T-helper 2 cell treated with Interferon-gamma antibody and Interleukin-4, amounts not matched to agents 5 μg/mL and 100 μg/mL, for 36 hours (primary cell): ENCODE data around the gene PCP4.
"Not testable (repeated sequence)": the region's sequence is repeated elsewhere in the genome, so short reads cannot be mapped to it uniquely, and the experiment has no call there.

Source experiments
- DNase-seq: peaks from one replicate; pipeline ENCODE4 v3.0.0; 2021; ENCODE audit warnings: low spot score
- H3K27ac Mint-ChIP-seq: one replicate; pipeline ENCODE4 v1.8.0; 2021; ENCODE audit warnings: mild to moderate bottlenecking, mixed read lengths
- H3K27me3 Mint-ChIP-seq: one replicate; pipeline ENCODE4 v1.8.0; 2021; ENCODE audit warnings: low read depth, mixed read lengths
- H3K36me3 Mint-ChIP-seq: one replicate; pipeline ENCODE4 v1.8.0; 2021; ENCODE audit warnings: low read depth, mixed read lengths
- H3K4me1 Mint-ChIP-seq: one replicate; pipeline ENCODE4 v1.8.0; 2021; ENCODE audit warnings: low read depth, mixed read lengths
- H3K4me3 Mint-ChIP-seq: one replicate; pipeline ENCODE4 v1.8.0; 2022; ENCODE audit warnings: mild to moderate bottlenecking, moderate library complexity, mixed read lengths
- H3K9me3 Mint-ChIP-seq: one replicate; pipeline ENCODE4 v1.8.0; 2021; ENCODE audit warnings: mixed read lengths

Gene PCP4

GRCh38 chr21:39882151-39882838, 15.1 kb downstream of the PCP4 start:
- no peak for DNase-seq
- no peak overlapping the region for H3K4me3 Mint-ChIP-seq
- no peaks in the 10 kb centered on the region for H3K27me3 Mint-ChIP-seq
- H3K4me1 Mint-ChIP-seq, result no peaks in the 10 kb centered on the region
- no peaks in the 10 kb centered on the region for H3K36me3 Mint-ChIP-seq
- H3K9me3 Mint-ChIP-seq, result peaks cover 5% of the 10 kb centered on the region
- H3K27ac Mint-ChIP-seq, result no peak overlapping the region

GRCh38 chr21:39882839-39883195, 15.6 kb downstream of the PCP4 start:
- Mint-ChIP-seq H3K27me3 (no peaks in the 10 kb centered on the region), H3K4me3 (no peak overlapping the region), H3K4me1 (no peaks in the 10 kb centered on the region), H3K27ac (no peak overlapping the region), H3K9me3 (peaks cover 5% of the 10 kb centered on the region), H3K36me3 (no peaks in the 10 kb centered on the region)
- no peak for DNase-seq

- Mint-ChIP-seq H3K27me3 (no peaks in the 10 kb centered on the region), H3K36me3 (no peaks in the 10 kb centered on the region), H3K27ac (no peak overlapping the region), H3K4me1 (no peaks in the 10 kb centered on the region), H3K9me3 (peaks cover 5% of the 10 kb centered on the region), H3K4me3 (no peak overlapping the region)
- DNase-seq, result no peak
These were observed 18.0 kb downstream of the PCP4 start for GRCh38 chr21:39885119-39885848.

DNA sequence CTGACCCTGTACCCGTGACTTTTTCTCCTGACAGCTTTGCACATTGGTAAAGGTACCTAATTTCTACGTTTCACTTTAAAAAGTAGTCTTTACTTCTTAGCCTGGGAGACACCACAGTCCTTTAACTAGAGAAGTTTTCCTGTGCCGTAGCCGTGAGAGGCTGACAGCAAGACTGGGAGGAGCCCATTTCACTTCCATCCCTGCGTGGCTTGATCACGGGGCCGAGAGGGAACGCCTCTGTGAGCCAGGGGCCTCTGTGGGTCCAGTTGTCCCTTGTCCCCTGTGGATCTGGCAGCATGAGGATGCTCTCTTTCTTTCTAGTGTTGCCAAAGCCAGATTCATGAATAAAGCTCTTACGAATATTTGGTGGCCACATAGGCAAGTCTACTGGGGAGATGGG, 21.6 kb downstream of the PCP4 start:
- Mint-ChIP-seq H3K4me3 (no peak overlapping the region), H3K9me3 (no peaks in the 10 kb centered on the region), H3K4me1 (no peaks in the 10 kb centered on the region), H3K27ac (no peak overlapping the region), H3K27me3 (no peaks in the 10 kb centered on the region), H3K36me3 (no peaks in the 10 kb centered on the region)
- no peak for DNase-seq

DNA sequence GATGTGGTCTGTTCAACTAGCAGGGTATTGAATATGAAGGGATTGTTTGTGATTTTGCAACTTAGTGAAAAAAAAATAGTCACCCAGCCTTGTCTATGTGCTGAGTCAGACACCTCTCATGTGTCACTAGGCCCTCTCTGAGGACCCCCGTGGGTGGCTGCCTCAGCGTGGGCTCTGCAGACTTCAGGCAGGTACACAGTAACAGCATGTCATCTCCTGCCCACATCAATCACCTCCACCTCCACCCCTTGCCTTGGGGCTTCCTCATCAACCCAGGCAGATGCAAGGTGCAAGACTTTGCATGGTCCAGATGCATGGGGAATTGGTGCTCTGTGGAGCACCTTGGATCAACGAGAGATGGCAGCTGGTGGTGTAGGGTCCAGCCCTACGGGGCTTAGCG, 23.9 kb downstream of the PCP4 start:
- Mint-ChIP-seq H3K36me3 (no peaks in the 10 kb centered on the region), H3K4me3 (no peak overlapping the region), H3K9me3 (peaks cover 3% of the 10 kb centered on the region), H3K4me1 (no peaks in the 10 kb centered on the region), H3K27me3 (no peaks in the 10 kb centered on the region), H3K27ac (no peak overlapping the region)
- no peak for DNase-seq

GRCh38 chr21:39891863-39892262, 24.6 kb downstream of the PCP4 start:
- not testable (repeated sequence) for H3K36me3 Mint-ChIP-seq, H3K4me1 Mint-ChIP-seq, DNase-seq, H3K9me3 Mint-ChIP-seq, H3K4me3 Mint-ChIP-seq, H3K27ac Mint-ChIP-seq, H3K27me3 Mint-ChIP-seq

DNA sequence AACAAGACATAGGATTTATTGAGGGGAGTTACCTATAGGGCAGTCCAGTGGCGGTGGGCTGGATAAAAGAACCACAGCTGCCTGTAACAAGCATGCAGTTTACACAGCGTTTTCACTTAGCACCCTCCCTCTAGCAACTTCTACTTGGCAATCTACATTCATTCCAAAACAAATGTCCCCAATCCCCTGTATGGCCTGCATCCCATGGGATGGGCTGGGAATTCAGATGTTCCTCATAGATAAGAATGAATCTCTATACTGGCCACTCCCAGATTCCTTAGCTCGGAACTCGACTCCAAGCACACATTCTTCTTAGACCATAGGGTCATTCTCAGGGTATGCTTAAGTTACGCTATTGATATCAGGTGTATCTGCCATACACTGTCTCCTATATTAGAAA, 33.3 kb downstream of the PCP4 start:
- peaks cover 5% of the 10 kb centered on the region for H3K9me3 Mint-ChIP-seq
- H3K4me1 Mint-ChIP-seq, result no peaks in the 10 kb centered on the region
- no peak for DNase-seq
- H3K36me3 Mint-ChIP-seq, result no peaks in the 10 kb centered on the region
- no peaks in the 10 kb centered on the region for H3K27me3 Mint-ChIP-seq
- H3K27ac Mint-ChIP-seq, result no peak overlapping the region
- H3K4me3 Mint-ChIP-seq, result no peak overlapping the region

DNA sequence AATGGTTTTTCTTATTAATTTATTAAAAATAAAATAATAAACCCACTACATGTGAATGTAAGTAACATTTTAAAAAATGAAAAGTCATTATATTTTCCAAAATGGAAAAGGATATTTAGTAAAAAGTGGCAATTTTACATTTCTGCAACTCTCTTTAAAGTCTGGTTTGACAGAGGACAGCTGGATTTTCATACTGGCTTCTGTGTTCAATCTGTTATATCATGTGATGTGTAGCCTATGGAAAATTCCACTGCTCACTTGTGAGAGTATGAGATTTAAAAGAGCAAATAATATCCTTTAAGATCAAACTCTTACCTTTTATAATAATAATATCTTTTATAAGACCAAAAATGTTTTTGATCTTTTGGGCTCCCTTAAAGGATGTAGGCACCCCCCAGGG, 33.7 kb downstream of the PCP4 start:
- no peak overlapping the region for H3K27ac Mint-ChIP-seq
- no peaks in the 10 kb centered on the region for H3K27me3 Mint-ChIP-seq
- H3K9me3 Mint-ChIP-seq, result peaks cover 4% of the 10 kb centered on the region
- no peak for DNase-seq
- no peaks in the 10 kb centered on the region for H3K36me3 Mint-ChIP-seq
- H3K4me3 Mint-ChIP-seq, result no peak overlapping the region
- no peaks in the 10 kb centered on the region for H3K4me1 Mint-ChIP-seq

DNA sequence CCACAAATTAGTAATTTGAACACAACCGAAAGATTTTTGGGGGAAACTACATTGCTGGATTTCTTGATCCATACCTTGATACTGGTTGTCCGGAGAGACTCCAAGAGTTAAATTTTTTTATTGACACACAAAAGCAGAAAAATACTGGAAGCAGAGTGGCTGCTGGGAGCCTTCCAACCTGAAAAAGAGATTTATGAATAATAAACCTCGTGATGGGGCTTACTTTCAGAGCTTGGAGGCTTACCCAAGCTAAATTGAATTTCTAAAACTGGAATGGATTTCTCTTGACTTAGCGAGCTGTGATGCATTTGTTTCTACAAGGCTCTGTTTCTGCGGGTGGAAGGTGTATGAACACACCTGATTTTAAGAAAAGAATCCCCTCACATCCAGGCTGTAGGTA, 35.7 kb downstream of the PCP4 start:
- peaks cover 8% of the 10 kb centered on the region for H3K9me3 Mint-ChIP-seq
- no peak overlapping the region for H3K4me3 Mint-ChIP-seq
- DNase-seq, result no peak
- no peak overlapping the region for H3K27ac Mint-ChIP-seq
- no peaks in the 10 kb centered on the region for H3K36me3 Mint-ChIP-seq
- no peaks in the 10 kb centered on the region for H3K27me3 Mint-ChIP-seq
- H3K4me1 Mint-ChIP-seq, result no peaks in the 10 kb centered on the region

GRCh38 chr21:39904457-39904856, 37.2 kb downstream of the PCP4 start:
- Mint-ChIP-seq H3K9me3 (peaks cover 8% of the 10 kb centered on the region), H3K4me1 (no peaks in the 10 kb centered on the region), H3K27ac (no peak overlapping the region), H3K27me3 (no peaks in the 10 kb centered on the region), H3K4me3 (no peak overlapping the region), H3K36me3 (no peaks in the 10 kb centered on the region)
- no peak for DNase-seq

DNA sequence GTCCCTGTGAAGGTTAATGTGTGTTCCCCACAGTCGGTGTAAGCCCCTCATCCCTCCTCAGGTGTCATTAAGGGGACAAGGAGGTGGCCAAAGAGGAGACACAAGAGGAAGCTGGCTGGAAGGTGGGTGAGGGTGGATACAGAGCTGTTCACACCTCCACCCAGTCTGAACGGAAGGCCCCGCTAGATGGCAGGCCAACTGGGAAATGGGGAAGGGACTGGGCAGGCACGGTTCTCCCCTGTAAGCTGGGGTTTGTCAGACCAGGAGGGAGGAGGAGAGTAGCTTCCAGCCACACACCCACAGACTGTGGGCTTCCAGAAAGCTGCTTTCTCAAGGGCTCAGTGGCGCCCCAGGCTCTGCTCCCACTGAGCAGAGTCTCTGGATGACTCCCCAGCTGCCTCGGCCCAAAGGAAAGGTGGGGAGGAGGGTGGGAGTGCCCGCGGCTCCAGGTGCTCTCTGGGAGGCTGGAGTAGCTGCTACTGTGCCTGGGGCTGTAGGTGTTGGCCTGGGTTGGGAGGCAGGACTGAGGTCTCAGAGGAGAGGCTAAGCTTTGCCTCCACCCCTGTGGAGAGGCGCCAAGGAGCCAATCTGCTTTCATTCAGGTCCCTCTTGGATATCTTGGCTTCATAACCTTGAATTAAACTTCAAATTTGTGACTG, 41.2 kb downstream of the PCP4 start:
- Mint-ChIP-seq H3K9me3 (peaks cover 11% of the 10 kb centered on the region), H3K4me3 (no peak overlapping the region), H3K4me1 (no peaks in the 10 kb centered on the region), H3K27me3 (no peaks in the 10 kb centered on the region), H3K27ac (no peak overlapping the region), H3K36me3 (no peaks in the 10 kb centered on the region)
- no peak for DNase-seq

GRCh38 chr21:39911286-39912199, 44.3 kb downstream of the PCP4 start:
- Mint-ChIP-seq H3K9me3 (peaks cover 5% of the 10 kb centered on the region), H3K4me3 (no peak overlapping the region), H3K27me3 (no peaks in the 10 kb centered on the region), H3K36me3 (no peaks in the 10 kb centered on the region), H3K27ac (no peak overlapping the region), H3K4me1 (no peaks in the 10 kb centered on the region)
- no peak for DNase-seq

GRCh38 chr21:39913706-39914305, 46.6 kb downstream of the PCP4 start:
- H3K4me3 Mint-ChIP-seq, result no peak overlapping the region
- no peaks in the 10 kb centered on the region for H3K36me3 Mint-ChIP-seq
- no peaks in the 10 kb centered on the region for H3K4me1 Mint-ChIP-seq
- no peak for DNase-seq
- H3K9me3 Mint-ChIP-seq, result peaks cover 7% of the 10 kb centered on the region
- H3K27ac Mint-ChIP-seq, result no peak overlapping the region
- H3K27me3 Mint-ChIP-seq, result no peaks in the 10 kb centered on the region
